ENCODE results near the gene MRPL38.

DNA sequence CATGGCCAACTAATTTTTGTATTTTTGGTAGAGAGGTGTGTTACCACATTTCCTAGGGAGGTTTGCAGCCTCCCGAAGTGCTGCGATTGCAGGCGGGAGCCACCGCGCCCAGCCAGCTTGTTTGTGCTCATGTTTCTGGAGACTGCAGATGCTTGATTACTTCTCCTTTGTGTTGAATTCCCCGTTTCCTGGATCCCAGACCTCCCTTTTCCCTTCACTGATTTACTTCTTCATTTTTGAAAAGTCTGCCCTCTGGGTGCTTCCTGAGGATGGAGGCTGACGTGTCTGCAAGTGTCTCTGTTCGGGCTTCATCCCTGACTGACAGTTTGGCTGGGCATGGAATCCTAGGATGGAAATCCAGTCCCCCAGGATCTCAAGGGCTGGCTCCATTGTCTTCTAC is 19.3 kb downstream of the MRPL38 start:
- TF ChIP-seq, protein P1, sequence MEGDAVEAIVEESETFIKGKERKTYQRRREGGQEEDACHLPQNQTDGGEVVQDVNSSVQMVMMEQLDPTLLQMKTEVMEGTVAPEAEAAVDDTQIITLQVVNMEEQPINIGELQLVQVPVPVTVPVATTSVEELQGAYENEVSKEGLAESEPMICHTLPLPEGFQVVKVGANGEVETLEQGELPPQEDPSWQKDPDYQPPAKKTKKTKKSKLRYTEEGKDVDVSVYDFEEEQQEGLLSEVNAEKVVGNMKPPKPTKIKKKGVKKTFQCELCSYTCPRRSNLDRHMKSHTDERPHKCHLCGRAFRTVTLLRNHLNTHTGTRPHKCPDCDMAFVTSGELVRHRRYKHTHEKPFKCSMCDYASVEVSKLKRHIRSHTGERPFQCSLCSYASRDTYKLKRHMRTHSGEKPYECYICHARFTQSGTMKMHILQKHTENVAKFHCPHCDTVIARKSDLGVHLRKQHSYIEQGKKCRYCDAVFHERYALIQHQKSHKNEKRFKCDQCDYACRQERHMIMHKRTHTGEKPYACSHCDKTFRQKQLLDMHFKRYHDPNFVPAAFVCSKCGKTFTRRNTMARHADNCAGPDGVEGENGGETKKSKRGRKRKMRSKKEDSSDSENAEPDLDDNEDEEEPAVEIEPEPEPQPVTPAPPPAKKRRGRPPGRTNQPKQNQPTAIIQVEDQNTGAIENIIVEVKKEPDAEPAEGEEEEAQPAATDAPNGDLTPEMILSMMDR (conservative IDR thresholded peaks at IDR 0.05; ENCODE audit: low read depth, low read length) = no peak
- TF ChIP-seq EZH2phosphoT487 (IDR thresholded peaks at IDR 0.05; ENCODE audit: borderline replicate concordance, low read length) (no peak), EZH2 (IDR thresholded peaks at IDR 0.05; ENCODE audit: low read length, unreplicated experiment) (no peak)
